ENCODE measurements around the gene PRKG1.

DNA sequence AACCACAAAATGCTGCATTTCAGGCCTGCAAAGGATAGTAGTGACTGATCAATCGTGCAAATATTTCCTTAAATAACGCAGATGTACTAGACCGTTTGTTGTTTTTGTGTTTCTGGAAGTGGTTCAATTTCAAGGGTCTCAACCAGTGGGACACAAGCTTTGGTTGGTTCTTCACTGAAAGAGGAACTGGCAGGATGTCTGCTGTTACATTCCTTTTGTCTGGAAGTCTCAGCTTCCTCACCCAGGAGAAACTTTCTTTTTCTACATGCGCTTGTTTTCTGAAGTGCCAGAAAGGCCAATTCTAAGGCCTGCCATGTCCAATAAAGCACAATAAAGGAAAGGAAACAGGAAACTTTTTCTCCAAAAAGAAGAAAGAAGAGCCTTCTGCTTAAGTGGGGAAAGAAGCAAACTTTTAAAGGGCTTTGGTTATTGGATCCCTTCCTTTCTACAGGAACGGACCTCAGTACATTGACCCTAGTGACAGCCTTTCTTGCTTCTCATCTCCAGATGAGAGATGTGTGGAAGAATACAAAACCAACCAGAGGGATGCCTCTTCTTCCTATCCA lies 1243.9 kb downstream of the PRKG1 start:
- TF ChIP-seq, protein P1, sequence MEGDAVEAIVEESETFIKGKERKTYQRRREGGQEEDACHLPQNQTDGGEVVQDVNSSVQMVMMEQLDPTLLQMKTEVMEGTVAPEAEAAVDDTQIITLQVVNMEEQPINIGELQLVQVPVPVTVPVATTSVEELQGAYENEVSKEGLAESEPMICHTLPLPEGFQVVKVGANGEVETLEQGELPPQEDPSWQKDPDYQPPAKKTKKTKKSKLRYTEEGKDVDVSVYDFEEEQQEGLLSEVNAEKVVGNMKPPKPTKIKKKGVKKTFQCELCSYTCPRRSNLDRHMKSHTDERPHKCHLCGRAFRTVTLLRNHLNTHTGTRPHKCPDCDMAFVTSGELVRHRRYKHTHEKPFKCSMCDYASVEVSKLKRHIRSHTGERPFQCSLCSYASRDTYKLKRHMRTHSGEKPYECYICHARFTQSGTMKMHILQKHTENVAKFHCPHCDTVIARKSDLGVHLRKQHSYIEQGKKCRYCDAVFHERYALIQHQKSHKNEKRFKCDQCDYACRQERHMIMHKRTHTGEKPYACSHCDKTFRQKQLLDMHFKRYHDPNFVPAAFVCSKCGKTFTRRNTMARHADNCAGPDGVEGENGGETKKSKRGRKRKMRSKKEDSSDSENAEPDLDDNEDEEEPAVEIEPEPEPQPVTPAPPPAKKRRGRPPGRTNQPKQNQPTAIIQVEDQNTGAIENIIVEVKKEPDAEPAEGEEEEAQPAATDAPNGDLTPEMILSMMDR (IDR thresholded peaks at IDR 0.05; ENCODE audit: low read depth, low read length, poor library complexity, severe bottlenecking) = no peak
- no peak for TF ChIP-seq EZH2phosphoT487 (IDR thresholded peaks at IDR 0.05; ENCODE audit: borderline replicate concordance, low read length)
